Choroid plexus epithelial cell (primary cell): ENCODE measurements around the gene STRN3.

Source experiments
- DNase-seq: peaks from one replicate; pipeline ENCODE4 v3.0.0-alpha.2; 2010; ENCODE audit warnings: low read depth
- H3K4me3 ChIP-seq: 2 replicates; pipeline ENCODE4 v1.5.1; 2011; ENCODE audit warnings: low read depth, mild to moderate bottlenecking, control low read depth, low read length, moderate library complexity
- TF ChIP-seq, protein P1 (sequence below): conservative IDR thresholded peaks from 2 replicates; pipeline ENCODE4 v1.5.1; 2011; ENCODE audit warnings: low read depth, mild to moderate bottlenecking, control low read depth, inconsistent platforms, low read length, moderate library complexity

The STRN3 gene

DNA sequence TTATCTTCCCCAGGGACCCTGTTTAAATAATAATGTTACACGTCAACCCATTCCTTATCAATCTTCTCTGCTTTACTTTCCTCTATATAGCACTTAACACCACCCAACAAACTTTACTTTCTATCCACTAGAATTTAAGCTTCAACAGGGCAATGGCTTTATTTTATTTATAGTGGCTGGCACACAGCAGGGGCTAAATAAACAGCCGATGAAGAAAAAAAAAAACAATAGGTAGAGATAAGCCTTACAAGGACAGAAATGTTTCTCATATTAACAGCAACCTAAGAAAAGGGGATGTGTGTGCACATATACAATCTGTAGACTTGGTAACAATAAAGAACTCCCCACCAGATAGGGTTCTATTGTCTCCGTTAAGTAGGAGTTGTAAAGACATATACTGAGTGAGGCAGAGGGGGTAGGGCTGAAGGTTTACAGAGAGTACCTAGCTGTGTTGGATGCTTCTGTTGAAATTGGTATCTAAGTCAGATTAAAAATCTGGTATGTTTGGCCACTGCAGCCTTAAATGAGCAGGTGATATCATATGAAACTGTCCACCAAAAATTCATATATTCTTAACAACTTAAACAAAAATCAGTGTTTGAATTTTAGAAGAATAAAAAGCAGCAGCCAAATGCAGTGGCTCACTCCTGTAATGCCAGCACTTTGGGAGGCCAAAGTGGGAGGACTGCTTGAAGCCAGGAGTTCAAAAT, 25.4 kb downstream of the STRN3 start:
- TF ChIP-seq, protein P1, sequence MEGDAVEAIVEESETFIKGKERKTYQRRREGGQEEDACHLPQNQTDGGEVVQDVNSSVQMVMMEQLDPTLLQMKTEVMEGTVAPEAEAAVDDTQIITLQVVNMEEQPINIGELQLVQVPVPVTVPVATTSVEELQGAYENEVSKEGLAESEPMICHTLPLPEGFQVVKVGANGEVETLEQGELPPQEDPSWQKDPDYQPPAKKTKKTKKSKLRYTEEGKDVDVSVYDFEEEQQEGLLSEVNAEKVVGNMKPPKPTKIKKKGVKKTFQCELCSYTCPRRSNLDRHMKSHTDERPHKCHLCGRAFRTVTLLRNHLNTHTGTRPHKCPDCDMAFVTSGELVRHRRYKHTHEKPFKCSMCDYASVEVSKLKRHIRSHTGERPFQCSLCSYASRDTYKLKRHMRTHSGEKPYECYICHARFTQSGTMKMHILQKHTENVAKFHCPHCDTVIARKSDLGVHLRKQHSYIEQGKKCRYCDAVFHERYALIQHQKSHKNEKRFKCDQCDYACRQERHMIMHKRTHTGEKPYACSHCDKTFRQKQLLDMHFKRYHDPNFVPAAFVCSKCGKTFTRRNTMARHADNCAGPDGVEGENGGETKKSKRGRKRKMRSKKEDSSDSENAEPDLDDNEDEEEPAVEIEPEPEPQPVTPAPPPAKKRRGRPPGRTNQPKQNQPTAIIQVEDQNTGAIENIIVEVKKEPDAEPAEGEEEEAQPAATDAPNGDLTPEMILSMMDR: no peak
- H3K4me3 ChIP-seq: no peak overlapping the region
- DNase-seq: no peak

DNA sequence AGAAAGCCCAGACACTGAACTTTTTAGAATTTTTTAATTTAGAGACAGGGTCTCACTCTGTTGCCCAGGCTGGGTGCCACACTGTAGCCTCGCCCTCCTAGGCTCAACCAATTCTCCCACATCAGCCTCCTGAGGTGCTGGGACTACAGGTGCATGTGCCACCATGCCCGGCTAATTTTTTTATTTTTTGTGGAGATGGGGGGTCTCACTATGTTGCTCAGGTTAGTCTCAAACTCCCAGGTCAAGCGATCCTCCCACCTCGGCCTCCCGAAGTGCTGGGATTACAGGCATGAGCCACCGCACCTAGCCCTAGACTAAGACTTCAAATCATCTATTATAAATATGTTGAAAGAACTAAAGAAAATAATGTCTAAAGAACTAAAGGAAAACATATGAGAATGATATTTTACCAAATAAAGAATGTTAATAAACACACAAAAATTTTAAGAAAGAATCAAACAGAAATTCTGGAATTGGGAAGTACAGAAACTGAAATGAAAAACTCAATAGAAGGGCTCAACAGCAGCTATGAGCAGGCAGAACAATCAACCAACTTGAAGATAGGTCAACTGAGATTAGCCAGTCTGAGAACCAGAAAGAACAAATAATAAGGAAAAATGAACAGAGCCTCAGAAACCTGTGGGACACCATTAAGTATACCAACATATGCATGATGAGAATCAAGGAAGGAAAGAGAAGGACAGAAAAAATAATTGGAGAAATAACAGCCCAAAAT, 27.0 kb downstream of the STRN3 start:
- no peak for DNase-seq
- TF ChIP-seq, protein P1: no peak
- H3K4me3 ChIP-seq: no peak overlapping the region

DNA sequence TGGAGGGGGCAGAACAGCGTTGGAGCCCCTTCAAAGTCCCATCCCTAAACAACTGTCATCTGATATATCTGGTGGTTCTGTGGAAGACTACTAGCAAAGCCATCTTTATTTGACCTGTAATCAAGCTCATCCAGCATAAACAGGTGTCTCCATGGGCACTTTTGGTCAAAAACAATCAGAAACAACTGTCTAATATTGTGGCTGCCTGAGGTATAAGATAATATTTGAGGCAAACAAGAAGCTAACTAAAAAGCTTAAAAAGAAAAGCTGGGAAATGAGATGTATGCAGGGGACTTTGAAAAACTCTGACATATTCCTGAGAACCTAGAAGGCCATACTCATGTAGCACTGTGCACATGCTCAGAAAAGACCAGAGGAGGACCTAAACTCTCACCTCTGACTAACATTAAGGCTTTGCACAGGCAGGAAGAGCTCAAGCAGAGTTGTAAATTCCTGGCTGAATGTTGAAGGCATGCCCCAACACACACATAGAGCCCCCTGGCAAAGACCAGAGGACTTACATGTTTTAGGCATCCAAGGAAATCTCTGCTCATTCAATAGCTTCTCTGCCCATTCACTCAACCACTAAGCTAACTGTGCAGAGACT, 28.0 kb downstream of the STRN3 start:
- TF ChIP-seq, protein P1: no peak

DNA sequence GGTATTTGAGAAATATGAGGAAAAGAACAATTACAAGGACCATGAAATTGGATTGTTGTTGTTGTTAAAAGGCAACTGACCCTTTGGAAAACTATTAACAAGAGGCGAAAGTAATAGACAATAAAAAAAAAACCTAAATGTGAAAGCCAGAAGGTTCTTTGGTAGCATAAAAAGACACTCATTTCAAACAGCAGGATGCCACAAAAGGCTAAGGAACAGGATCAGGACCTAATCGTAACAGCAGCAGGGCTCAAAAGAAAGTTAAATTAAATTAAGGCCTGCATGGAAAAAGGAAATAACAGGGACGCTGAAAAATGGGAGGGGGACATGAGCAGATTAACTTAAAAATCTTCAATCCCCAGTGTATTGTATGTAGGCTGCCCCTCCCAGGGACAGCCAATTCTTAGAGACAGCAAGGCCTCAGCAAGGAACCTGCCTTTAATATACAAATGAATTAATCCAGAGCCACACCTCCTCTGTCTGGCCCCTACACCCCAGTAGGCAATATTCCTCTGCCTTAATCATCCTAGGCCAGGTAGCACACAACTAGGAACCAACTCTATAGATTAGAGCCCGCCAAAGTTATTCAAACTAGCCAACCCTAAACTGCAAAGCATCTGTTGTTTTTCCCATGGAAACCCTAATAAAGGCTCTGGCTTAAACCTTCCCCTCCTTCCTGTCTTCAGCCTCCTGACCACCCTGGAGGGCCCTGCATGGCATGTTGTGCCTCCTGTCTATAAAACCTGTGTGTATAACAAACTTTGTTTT, 29.1 kb downstream of the STRN3 start:
- TF ChIP-seq, protein P1: no peak
- H3K4me3 ChIP-seq: no peak overlapping the region
- no peak for DNase-seq

More for the DNA sequence above, 28.0 kb downstream of the STRN3 start:
- DNase-seq: no peak
- H3K4me3 ChIP-seq: no peak overlapping the region

DNA sequence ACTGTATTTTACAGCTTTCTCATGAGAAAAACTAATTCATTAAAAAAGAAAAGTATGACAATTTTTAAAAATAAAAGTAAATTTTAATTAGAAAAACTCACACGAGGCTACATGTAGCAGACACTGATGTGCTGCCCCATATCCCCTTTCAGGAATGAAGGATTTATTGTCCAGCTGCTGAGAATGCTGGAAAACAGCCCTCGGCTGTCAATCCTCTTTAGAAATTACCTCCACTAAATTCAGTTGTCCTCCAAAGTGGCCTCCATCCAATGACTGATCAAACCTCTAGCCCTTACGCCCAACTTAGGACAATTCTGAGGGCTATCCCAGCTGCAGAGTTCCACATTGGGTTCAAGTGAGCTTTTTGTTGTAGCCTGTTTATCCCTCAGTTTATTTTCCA, 30.5 kb downstream of the STRN3 start:
- no peak overlapping the region for H3K4me3 ChIP-seq
- no peak for DNase-seq
- TF ChIP-seq, protein P1: no peak

DNA sequence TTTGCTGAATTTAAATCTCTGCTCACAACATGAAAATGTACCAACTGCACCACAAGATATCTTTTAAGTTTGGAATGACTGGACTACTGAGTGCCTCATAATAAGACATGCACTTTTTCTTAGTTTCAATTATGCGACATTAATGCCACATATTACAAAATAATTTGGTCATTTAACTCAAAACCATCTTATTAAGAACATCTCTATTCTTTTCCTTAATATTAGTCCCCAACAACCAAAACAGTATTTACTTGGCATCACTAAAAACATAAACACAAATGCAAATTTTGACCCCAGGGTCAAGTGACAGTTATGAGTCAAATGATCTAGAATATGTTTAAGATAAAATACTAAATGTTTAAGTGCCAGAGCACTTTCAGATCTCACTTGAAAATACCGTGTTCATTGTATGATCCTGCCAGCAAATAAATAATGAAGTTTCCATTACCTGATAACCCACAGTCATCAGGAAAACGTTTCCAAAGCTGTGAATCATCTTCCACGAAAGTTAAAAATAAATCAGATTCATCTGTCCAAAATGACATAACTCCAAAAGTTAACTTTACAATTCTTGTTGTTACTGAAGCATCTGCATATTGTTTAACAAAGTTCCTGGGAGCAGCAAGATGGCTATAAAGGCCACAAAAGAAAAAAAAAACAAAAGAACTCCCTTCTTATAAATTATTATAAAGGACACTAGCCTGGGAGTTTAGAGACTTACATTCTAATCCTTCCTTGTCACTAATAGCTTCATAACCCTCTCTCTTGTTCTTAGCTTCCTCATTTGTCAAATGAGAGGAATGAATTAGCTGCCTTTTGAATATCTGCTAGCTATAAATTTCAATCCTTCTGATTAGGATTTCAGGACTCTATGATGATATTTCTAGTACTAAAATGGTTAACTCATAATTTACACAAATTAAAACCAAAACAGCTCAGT, 31.2 kb downstream of the STRN3 start:
- TF ChIP-seq, protein P1: no peak
- H3K4me3 ChIP-seq: no peak overlapping the region
- peak; percentile 28 for DNase-seq
